HL-60 (cell line): ENCODE results near the gene ANKRD44.
A peak's percentile ranks its signal among the peaks of the same experiment; 100 is the strongest.

Source experiments
- DNase-seq, 2 experiments: peaks; one replicate each; pipeline ENCODE4 v3.0.0-alpha.2; 2010 to 2020; ENCODE audit warnings: low read depth in 1 of 2, low spot score in 1 of 2
- H3K27ac ChIP-seq: fragments of 250-450 bp; sonication (Bioruptor Pico); replicated peaks from 2 replicates; pipeline ENCODE4 v1.5.1; 2020; ENCODE audit warnings: mild to moderate bottlenecking, moderate library complexity
- H3K27me3 ChIP-seq: fragments of 250-450 bp; sonication (Bioruptor Pico); 2 replicates; pipeline ENCODE4 v1.5.1; 2021; ENCODE audit warnings: mild to moderate bottlenecking, moderate library complexity; ENCODE audit not compliant: insufficient read depth, poor library complexity, severe bottlenecking
- H3K4me3 ChIP-seq: replicated peaks from 2 replicates; pipeline ENCODE4 v1.5.1; 2011; ENCODE audit warnings: mild to moderate bottlenecking, control low read depth, low read length; ENCODE audit not compliant: insufficient read depth
- CTCF ChIP-seq: IDR thresholded peaks from one replicate; pipeline ENCODE4 v1.5.1; 2011; ENCODE audit warnings: low read length, control low read depth, inconsistent platforms; ENCODE audit not compliant: insufficient read depth
- GABPA ChIP-seq: IDR thresholded peaks from 2 replicates; pipeline ENCODE4 v1.6.1; 2012; ENCODE audit warnings: low read depth
- POLR2AphosphoS5 ChIP-seq: IDR thresholded peaks from 2 replicates; pipeline ENCODE4 v1.6.1; 2012; ENCODE audit warnings: low read depth
- REST ChIP-seq: IDR thresholded peaks from 2 replicates; pipeline ENCODE4 v1.6.1; 2012; ENCODE audit warnings: low read depth; ENCODE audit not compliant: insufficient replicate concordance
- SPI1 ChIP-seq: IDR thresholded peaks from 2 replicates; pipeline ENCODE4 v1.6.1; 2012; ENCODE audit warnings: low read depth, mild to moderate bottlenecking, borderline replicate concordance

The ANKRD44 gene

GRCh38 chr2:197138506-197138905 lies 172.1 kb downstream of the ANKRD44 start:
- Histone ChIP-seq H3K27ac (peak overlapping the region; percentile 5; the same call in 1 of the 2 replicates), H3K4me3 (no peak overlapping the region), H3K27me3 (no peaks in the 10 kb centered on the region)
- no peak for TF ChIP-seq GABPA
- no peak for TF ChIP-seq CTCF
- TF ChIP-seq REST, result no peak
- no peak for TF ChIP-seq SPI1
- no peak for TF ChIP-seq POLR2AphosphoS5
- no peak for DNase-seq

- Histone ChIP-seq H3K27me3 (no peaks in the 10 kb centered on the region), H3K27ac (peak overlapping the region; percentile 5; the same call in 1 of the 2 replicates), H3K4me3 (no peak overlapping the region)
- TF ChIP-seq GABPA, result no peak
- no peak for TF ChIP-seq CTCF
- TF ChIP-seq REST, result no peak
- no peak for TF ChIP-seq SPI1
- no peak for TF ChIP-seq POLR2AphosphoS5
- peak in 1 of 2 experiments; percentile 23 for DNase-seq
These were observed 172.6 kb downstream of the ANKRD44 start for GRCh38 chr2:197137826-197138477.

DNA sequence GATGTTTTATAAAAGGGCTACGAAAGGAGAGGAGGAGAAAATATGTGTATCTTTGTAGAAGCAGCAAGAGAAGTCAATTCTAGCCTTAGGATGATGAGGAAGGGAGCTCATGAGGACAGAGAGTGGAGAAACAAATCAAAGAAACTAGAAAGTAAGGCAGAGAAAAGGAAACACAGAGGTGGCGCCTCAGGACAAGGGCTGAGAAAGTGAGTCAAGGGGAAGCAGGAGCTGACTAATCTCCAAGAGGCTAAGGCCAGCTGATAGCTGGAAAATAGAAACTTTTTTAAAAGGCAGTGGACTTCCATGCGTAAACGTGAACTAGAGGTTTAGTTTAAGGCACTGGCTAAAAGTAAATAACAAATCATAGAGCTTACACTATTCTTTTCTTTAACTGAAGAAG lies 173.3 kb downstream of the ANKRD44 start:
- DNase-seq, result no peak
- no peak overlapping the region for H3K27ac ChIP-seq
- TF ChIP-seq SPI1 (no peak), CTCF (no peak), GABPA (no peak), REST (no peak), POLR2AphosphoS5 (no peak)
- no peak overlapping the region for H3K4me3 ChIP-seq
- no peaks in the 10 kb centered on the region for H3K27me3 ChIP-seq
